ENCODE measurements around the gene UNC5B.

UNC5B gene

GRCh38 chr10:71212318-71213126, at the start of gene UNC5B:
Gene UNC5B (plus strand): TSS chr10:71212570. CDS start chr10:71212986, 416 bp downstream.
- peak; percentile 55 for DNase-seq

- no peak for DNase-seq
Measured at GRCh38 chr10:71173466-71173865, 38.9 kb upstream of the UNC5B start.

- DNase-seq: no peak
Measured at GRCh38 chr10:71176661-71177060, 35.7 kb upstream of the UNC5B start.

GRCh38 chr10:71177651-71178199, 34.6 kb upstream of the UNC5B start:
- no peak for DNase-seq

- no peak for DNase-seq
Measured at GRCh38 chr10:71178880-71179279, 33.5 kb upstream of the UNC5B start.

GRCh38 chr10:71179382-71179781, 33.0 kb upstream of the UNC5B start:
- no peak for DNase-seq

- DNase-seq: no peak
Measured at GRCh38 chr10:71184421-71184820, 27.9 kb upstream of the UNC5B start.

- no peak for DNase-seq
Measured at GRCh38 chr10:71185209-71185608, 27.2 kb upstream of the UNC5B start.

- no peak for DNase-seq
Measured at GRCh38 chr10:71187197-71187596, 25.2 kb upstream of the UNC5B start.

GRCh38 chr10:71187600-71187999, 24.8 kb upstream of the UNC5B start:
- DNase-seq: no peak

- no peak for DNase-seq
Measured at GRCh38 chr10:71188201-71188600, 24.2 kb upstream of the UNC5B start.

- DNase-seq: no peak
Measured at GRCh38 chr10:71191019-71191418, 21.4 kb upstream of the UNC5B start.

- no peak for DNase-seq
Measured at GRCh38 chr10:71191551-71192076, 20.8 kb upstream of the UNC5B start.

GRCh38 chr10:71193516-71193915, 18.9 kb upstream of the UNC5B start:
- DNase-seq: no peak

GRCh38 chr10:71197955-71198354, 14.4 kb upstream of the UNC5B start:
- no peak for DNase-seq

- DNase-seq: no peak
Measured at GRCh38 chr10:71201849-71202248, 10.5 kb upstream of the UNC5B start.

GRCh38 chr10:71202314-71202713, 10.1 kb upstream of the UNC5B start:
- no peak for DNase-seq

GRCh38 chr10:71203124-71203523, 9.2 kb upstream of the UNC5B start:
- DNase-seq: no peak

GRCh38 chr10:71203716-71204115, 8.7 kb upstream of the UNC5B start:
- DNase-seq: no peak

- no peak for DNase-seq
Measured at GRCh38 chr10:71204746-71205145, 7.6 kb upstream of the UNC5B start.

GRCh38 chr10:71205468-71205867, 6.9 kb upstream of the UNC5B start:
- DNase-seq: no peak

- no peak for DNase-seq
Measured at GRCh38 chr10:71206911-71207310, 5.5 kb upstream of the UNC5B start.

GRCh38 chr10:71207578-71207977, 4.8 kb upstream of the UNC5B start:
- DNase-seq: no peak

GRCh38 chr10:71209352-71209715, 3.0 kb upstream of the UNC5B start:
- no peak for DNase-seq
